Mucosa of descending colon (tissue), 3 donors: ENCODE measurements around the gene PIGV. TPM values are rescaled to one million over a fixed set of nuclear protein-coding genes. Genes with fewer than 3 reads are reported as not detected.

Experiments
- ATAC-seq: fragments of 200-7000 bp; cut with Tn5 transposase; one replicate; pipeline ENCODE4 v1.9.1; 2020; ENCODE audit warnings: mild to moderate bottlenecking, moderate library complexity
- DNase-seq, 3 donors: peaks; one replicate each; pipeline ENCODE4 v3.0.0-alpha.2; 2020
- H3K36me3 ChIP-seq: fragments of 200-600 bp; one replicate; pipeline ENCODE4 v1.8.0; 2021; ENCODE audit warnings: low read depth, mild to moderate bottlenecking
- H3K4me1 ChIP-seq: fragments of 200-600 bp; one replicate; pipeline ENCODE4 v1.8.0; 2021; ENCODE audit warnings: low read depth, mild to moderate bottlenecking
- H3K4me3 ChIP-seq: fragments of 200-600 bp; one replicate; pipeline ENCODE4 v1.8.0; 2021; ENCODE audit warnings: mild to moderate bottlenecking
- H3K9me3 ChIP-seq: fragments of 200-600 bp; one replicate; pipeline ENCODE4 v1.8.0; 2021; ENCODE audit warnings: mild to moderate bottlenecking
- CTCF ChIP-seq: fragments of 200-600 bp; IDR thresholded peaks from one replicate; pipeline ENCODE4 v1.8.0; 2022; ENCODE audit warnings: antibody characterized with exemption, mild to moderate bottlenecking
- intact Hi-C, 2 donors: fragments of 100-400 bp; cut with DNase I in 1 of 2; cut with micrococcal nuclease in 1 of 2; formaldehyde crosslinking; loops; one replicate each; pipeline versions ENCODE4 v1.11.0 to v1.11.1; 2022; cut with DNase I, micrococcal nuclease
- total RNA-seq, 3 donors: library from RNA; stranded (reverse); fragmentation: NEBNext Ultra II Directional in 2 of 3; extraction: Animal tissue kit (Norgen Biotek cat#: 25700) in 2 of 3; gene quantifications; one replicate each; pipeline versions ENCODE4 v1.2.1 to v1.2.4, GENCODE V29; 2021 to 2023
- donor health status: DM: no; HTN: no; CAD: no; lungs with moderate emphysema.
- donor health status: DM: no; HTN: no; CAD: no.
- donor health status: DM: no; HTN: yes; CAD: no.

PIGV gene
- total RNA-seq, 3 donors from 2014 or later, result 16.5 to 22.3 (median 17.5) TPM

- peaks cover 49% of the 10 kb centered on the region for H3K4me1 ChIP-seq
- DNase-seq (no peak), ATAC-seq (no peak)
- TF ChIP-seq CTCF, result no peak
- H3K9me3 ChIP-seq, result no peaks in the 10 kb centered on the region
- intact Hi-C loops, result loop anchor here (5.0 to 10.0 kb wide), 3 partner anchors 90 to 183 kb away; partner anchors contain the start of gene ARID1A (in 1 of the 2)
- H3K4me3 ChIP-seq, result no peak overlapping the region
- peaks cover under 1% of the 10 kb centered on the region for H3K36me3 ChIP-seq
Observed at GRCh38 chr1:26784886-26785285, 2.9 kb upstream of the PIGV start.

GRCh38 chr1:26785611-26786436 lies 1.9 kb upstream of the PIGV start:
- Histone ChIP-seq H3K4me1 (peaks cover 49% of the 10 kb centered on the region), H3K4me3 (no peak overlapping the region), H3K9me3 (no peaks in the 10 kb centered on the region), H3K36me3 (no peaks in the 10 kb centered on the region)
- TF ChIP-seq CTCF, result no peak
- intact Hi-C loops, result loop anchor here (5.0 to 10.0 kb wide), 3 partner anchors 91 to 184 kb away; partner anchors contain the start of gene ARID1A (in 1 of the 2)
- no peak for ATAC-seq
- peak in 1 of 3 donors; percentile 66 for DNase-seq

GRCh38 chr1:26786437-26787380 lies 1.0 kb upstream of the PIGV start:
- intact Hi-C loops, result loop anchor here (5.0 to 10.0 kb wide), 3 partner anchors 92 to 184 kb away; partner anchors contain the start of gene ARID1A (in 1 of the 2)
- no peak overlapping the region for H3K4me3 ChIP-seq
- H3K36me3 ChIP-seq, result no peaks in the 10 kb centered on the region
- TF ChIP-seq CTCF, result no peak
- ATAC-seq (peak; percentile 10), DNase-seq (peak; percentile 60 to 68 (median 66))
- no peaks in the 10 kb centered on the region for H3K9me3 ChIP-seq
- H3K4me1 ChIP-seq, result peaks cover 49% of the 10 kb centered on the region

GRCh38 chr1:26787381-26787705 lies 407 bp upstream of the PIGV start:
- H3K4me3 ChIP-seq, result peak overlapping the region; percentile 64
- TF ChIP-seq CTCF, result no peak
- intact Hi-C loops, result loop anchor here (5.0 to 10.0 kb wide), 3 partner anchors 93 to 185 kb away; partner anchors contain the start of gene ARID1A (in 1 of the 2)
- peaks cover 49% of the 10 kb centered on the region for H3K4me1 ChIP-seq
- DNase-seq, result no peak
- ATAC-seq, result peak; percentile 29
- H3K36me3 ChIP-seq, result no peaks in the 10 kb centered on the region
- no peaks in the 10 kb centered on the region for H3K9me3 ChIP-seq

GRCh38 chr1:26788515-26788785 lies 700 bp downstream of the PIGV start:
- Histone ChIP-seq H3K4me1 (peaks cover 41% of the 10 kb centered on the region), H3K36me3 (no peaks in the 10 kb centered on the region), H3K4me3 (peak overlapping the region; percentile 64), H3K9me3 (no peaks in the 10 kb centered on the region)
- no peak for DNase-seq
- no peak for TF ChIP-seq CTCF
- ATAC-seq, result no peak
- intact Hi-C loops, result loop anchor here (5.0 to 10.0 kb wide), 3 partner anchors 94 to 186 kb away; partner anchors contain the start of gene ARID1A (in 1 of the 2)
